Measurements from ENCODE around the gene TMEM255B.

TMEM255B gene

DNA sequence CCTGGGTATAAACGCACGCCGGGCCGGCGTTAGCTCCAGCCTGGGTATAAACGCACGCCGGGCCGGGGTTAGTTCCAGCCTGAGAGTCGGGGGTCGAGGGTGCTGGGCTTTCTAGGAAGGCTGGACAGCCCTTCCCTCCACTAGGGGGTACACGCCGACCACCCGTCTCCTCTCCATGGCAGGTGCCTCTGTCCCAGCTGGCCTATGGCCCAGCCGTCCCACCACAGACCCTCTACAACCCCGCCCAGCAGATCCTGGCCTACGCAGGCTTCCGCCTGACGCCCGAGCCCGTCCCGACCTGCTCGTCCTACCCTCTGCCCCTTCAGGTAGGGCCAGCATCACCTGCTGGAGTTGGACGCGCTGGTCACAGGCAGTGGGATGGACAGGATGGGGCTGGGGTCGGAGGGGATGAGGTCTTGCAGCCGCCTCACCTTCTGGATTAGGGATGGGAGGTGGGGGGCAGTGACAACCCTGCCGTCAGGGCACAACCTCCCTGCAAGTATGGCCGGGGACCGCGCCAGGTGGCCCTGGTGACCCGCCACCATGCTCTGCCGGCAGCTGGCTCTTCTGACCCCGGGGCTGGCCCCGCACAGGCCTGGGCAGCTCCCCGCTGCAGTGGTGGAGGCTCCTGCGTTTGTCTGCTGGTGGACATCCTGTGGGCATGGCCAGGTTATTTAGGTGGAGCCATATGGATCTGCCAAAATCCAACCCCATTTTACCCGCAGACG is 45.8 kb downstream of the TMEM255B start:
- ATAC-seq (no peak), DNase-seq (no peak)
- Mint-ChIP-seq H3K4me1 (peaks cover 11% of the 10 kb centered on the region), H3K4me3 (no peak overlapping the region), H3K27ac (no peak overlapping the region), H3K27me3 (no peaks in the 10 kb centered on the region), H3K9me3 (peaks cover 4 to 15% of the 10 kb centered on the region in 2 donors)

DNA sequence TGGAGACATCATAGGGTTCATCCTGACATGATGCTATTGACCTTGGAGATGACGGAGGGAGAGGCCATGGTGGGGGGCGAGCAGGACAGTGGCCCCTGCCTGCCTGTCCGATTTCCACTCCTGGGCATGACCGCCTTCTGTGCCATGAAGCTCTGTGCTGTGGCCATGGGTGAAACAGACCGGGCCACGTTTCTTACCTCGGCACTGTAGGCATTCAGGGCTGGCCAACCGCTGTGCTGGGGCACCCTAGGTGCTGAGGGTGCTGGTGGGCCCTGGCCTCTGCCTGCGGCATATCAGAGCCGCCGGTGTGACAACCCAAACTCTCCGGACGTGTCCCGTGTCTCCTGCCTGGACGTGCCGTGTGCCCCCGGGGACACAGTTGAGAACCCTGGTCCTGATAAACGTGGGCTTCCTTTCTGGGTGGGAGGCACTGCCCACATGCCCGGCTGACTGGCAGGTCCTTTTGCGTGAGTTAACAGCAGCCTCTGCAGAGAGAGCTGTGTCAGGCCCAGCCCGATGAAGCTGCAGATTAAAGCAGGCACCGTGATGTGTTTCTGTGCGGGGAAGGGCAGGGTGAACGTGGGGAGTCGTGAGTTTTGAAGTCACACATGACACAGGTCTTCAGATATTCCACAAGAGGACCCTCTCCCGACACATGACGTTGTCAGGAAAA is 46.5 kb downstream of the TMEM255B start:
- H3K9me3 Mint-ChIP-seq: peaks cover 4 to 21% of the 10 kb centered on the region in 2 donors

DNA sequence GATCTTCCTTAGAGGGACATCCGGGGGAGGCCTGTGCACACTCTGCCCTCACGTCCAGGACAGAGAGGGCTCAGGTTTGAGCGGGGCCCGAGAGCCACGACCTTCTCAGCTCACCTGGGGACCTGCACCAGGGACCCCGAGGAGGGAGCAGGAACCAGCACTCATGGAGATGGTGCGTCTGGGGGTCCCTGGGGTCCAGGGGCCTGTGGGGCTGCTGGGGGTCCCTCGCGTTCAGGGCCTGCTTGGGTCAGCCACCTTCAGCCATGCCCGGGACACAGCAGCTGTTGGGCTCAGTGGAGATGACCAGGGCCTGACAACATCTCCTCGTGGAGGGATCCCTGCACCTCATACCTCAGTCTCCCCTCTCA is 47.1 kb downstream of the TMEM255B start:
- no peak for DNase-seq
- H3K4me1 Mint-ChIP-seq: peaks cover 11% of the 10 kb centered on the region
- H3K27ac Mint-ChIP-seq: no peak overlapping the region
- ATAC-seq: no peak
- H3K4me3 Mint-ChIP-seq: no peak overlapping the region
- no peaks in the 10 kb centered on the region for H3K27me3 Mint-ChIP-seq
- peaks cover 4 to 22% of the 10 kb centered on the region in 2 donors for H3K9me3 Mint-ChIP-seq

More for the DNA sequence above, 46.5 kb downstream of the TMEM255B start:
- Mint-ChIP-seq H3K27ac (no peak overlapping the region), H3K27me3 (no peaks in the 10 kb centered on the region), H3K4me3 (no peak overlapping the region), H3K4me1 (peaks cover 11% of the 10 kb centered on the region)
- no peak for DNase-seq
- ATAC-seq: no peak

DNA sequence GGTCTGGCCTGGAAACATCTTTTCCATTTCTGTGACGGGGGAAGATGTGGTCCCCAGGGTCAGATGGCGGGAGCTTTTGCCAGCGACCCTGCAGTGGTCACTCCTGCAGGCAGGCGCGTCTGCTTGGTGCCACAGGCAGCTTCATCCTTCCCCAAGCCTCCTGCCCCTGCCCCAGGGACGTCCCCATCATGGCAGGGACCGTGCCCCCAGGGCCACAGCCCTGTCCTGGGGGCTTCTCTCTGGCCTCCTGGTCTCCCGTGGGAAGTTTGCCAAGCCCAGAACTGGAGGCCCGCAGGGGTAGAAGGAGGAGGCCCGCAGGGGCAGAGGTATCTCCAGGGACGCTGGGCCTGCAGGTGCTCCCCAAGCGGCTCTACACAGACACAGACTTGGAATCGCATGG is 47.5 kb downstream of the TMEM255B start:
- DNase-seq: no peak
- peaks cover 4 to 22% of the 10 kb centered on the region in 2 donors for H3K9me3 Mint-ChIP-seq
- H3K27me3 Mint-ChIP-seq: no peaks in the 10 kb centered on the region
- H3K4me1 Mint-ChIP-seq: peaks cover 11% of the 10 kb centered on the region
- no peak for ATAC-seq
- no peak overlapping the region for H3K4me3 Mint-ChIP-seq
- no peak overlapping the region for H3K27ac Mint-ChIP-seq

DNA sequence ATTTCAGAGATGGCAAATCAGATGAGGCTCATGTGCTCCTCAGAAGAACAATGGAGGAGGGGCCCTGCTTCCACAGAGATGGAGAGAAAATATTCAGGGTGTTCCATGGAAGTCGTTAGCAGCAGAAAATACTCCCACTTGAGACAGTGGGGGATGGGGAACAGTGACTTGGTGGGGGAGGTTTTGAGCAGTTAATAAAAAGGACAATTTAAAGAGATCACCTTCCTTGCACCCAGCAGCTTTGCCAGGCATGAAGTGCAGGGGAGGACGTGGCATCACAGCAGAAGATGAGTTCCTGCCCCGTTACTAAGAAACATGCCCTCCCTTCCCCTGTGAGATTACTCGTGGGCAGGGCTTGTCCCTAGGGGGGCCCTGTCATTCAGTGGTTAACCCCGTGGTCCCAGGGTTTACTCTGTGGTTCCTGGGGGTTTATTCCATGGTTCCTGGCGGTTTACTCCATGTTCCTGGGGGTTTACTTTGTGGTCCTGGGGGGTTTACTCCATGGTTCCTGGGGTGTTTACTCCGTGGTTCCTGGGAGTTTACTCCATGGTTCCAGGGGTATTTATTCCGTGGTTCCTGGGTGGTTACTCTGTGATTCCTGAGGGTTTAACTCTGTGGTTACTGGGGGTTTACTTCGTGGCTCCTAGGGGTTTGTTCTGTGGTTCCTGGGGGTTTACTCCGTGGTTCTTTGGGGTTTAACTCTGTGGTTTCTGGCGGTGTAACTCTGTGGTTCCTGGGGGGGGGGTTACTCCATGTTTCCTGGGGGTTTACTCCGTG is 49.2 kb downstream of the TMEM255B start:
- no peak overlapping the region for H3K4me3 Mint-ChIP-seq

DNA sequence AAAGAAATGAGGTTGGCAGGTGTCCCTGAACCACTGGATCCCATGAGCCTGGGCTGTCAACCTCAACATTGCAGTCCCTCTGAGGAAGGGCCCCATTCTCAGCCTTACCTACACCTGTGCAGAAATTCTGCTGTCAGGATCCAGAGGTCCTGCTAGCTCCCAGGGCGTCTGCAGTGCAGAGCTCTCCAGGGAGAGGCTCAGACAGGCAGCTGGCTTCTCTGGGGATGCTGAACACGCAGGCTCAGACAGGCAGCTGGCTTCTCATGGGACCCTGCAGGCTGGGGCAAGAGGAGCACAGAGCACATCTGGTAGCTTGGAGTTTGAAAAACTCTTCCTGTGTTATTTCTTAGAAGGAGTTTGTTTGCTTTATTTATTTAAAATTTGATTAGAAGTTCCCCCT is 50.9 kb downstream of the TMEM255B start:
- H3K4me3 Mint-ChIP-seq: no peak overlapping the region
- peaks cover 4 to 22% of the 10 kb centered on the region in 2 donors for H3K9me3 Mint-ChIP-seq
- no peak for ATAC-seq

More for the DNA sequence above, 49.2 kb downstream of the TMEM255B start:
- Mint-ChIP-seq H3K27me3 (no peaks in the 10 kb centered on the region), H3K9me3 (peaks cover 4 to 22% of the 10 kb centered on the region in 2 donors), H3K27ac (peak overlapping the region; percentile 21 to 54), H3K4me1 (peaks cover 11% of the 10 kb centered on the region)
- ATAC-seq (no peak), DNase-seq (peak in 1 of 2 donors; percentile 42)

DNA sequence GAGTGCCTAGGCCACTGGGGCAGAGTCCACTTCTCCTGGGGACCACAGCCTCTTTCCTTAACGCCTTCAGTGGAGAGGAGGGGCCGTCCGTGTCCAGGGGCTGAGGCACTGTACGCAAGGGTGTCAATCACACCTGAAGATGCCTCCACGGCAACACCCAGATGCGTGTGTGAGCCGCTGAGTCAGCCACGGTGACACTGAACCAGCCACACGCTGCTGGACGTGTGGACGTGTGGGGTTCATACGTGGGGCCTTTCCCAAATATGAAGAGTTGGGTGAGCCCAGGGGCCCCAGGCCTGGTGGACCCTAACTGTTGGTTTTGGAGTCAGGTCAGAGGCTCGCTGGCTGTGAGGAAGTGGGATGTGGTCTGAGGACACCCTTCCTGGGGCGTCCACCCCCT is 51.6 kb downstream of the TMEM255B start:
- H3K27ac Mint-ChIP-seq: no peak overlapping the region
- H3K27me3 Mint-ChIP-seq: peaks cover under 1% of the 10 kb centered on the region
- ATAC-seq: no peak
- no peak for DNase-seq
- no peak overlapping the region for H3K4me3 Mint-ChIP-seq
- H3K4me1 Mint-ChIP-seq: peaks cover 20% of the 10 kb centered on the region
- H3K9me3 Mint-ChIP-seq: peaks cover 4 to 22% of the 10 kb centered on the region in 2 donors

More for the DNA sequence above, 50.9 kb downstream of the TMEM255B start:
- Mint-ChIP-seq H3K27ac (no peak overlapping the region), H3K27me3 (no peaks in the 10 kb centered on the region), H3K4me1 (peaks cover 13% of the 10 kb centered on the region)
- no peak for DNase-seq

DNA sequence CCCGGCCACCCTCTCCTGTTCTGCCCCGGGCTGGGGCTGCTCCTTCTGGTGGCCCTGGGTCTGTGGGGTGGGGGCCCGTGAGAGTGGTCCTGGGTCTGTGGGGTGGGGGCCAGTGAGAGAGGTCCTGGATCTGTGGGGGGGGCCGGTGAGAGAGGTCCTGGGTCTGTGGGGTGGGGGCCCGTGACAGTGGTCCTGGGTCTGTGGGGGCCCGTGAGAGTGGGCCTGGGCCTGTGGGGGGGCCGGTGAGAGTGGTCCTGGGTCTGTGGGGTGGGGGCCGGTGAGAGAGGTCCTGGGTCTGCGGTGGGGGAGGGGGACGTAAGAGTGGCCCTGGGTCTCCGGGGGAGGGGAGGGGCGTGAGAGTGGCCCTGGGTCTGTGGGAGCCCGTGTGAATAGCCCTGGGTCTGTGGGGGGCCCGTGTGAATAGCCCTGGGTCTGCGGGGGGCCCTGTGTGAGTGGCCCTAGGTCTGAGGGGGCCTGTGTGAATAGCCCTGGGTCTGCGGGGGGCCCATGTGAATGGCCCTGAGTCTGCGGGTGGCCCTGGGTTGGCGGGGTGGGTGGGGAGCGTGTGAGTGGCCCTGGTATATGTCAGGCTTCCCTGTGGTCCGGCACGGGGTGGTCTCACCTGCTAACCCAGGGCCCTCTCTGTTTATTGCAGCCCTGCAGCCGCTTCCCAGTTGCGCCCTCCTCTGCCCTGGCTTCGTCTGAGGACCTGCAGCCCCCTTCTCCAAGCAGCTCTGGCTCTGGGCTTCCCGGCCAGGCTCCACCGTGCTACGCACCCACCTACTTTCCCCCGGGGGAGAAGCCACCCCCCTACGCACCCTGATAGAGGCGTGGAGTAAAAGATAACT is 52.3 kb downstream of the TMEM255B start:
- ATAC-seq (peak; percentile 26), DNase-seq (no peak)
- Mint-ChIP-seq H3K27ac (no peak overlapping the region), H3K4me1 (peaks cover 27% of the 10 kb centered on the region), H3K4me3 (no peak overlapping the region), H3K27me3 (peaks cover 7% of the 10 kb centered on the region), H3K9me3 (peaks cover 4 to 22% of the 10 kb centered on the region in 2 donors)

DNA sequence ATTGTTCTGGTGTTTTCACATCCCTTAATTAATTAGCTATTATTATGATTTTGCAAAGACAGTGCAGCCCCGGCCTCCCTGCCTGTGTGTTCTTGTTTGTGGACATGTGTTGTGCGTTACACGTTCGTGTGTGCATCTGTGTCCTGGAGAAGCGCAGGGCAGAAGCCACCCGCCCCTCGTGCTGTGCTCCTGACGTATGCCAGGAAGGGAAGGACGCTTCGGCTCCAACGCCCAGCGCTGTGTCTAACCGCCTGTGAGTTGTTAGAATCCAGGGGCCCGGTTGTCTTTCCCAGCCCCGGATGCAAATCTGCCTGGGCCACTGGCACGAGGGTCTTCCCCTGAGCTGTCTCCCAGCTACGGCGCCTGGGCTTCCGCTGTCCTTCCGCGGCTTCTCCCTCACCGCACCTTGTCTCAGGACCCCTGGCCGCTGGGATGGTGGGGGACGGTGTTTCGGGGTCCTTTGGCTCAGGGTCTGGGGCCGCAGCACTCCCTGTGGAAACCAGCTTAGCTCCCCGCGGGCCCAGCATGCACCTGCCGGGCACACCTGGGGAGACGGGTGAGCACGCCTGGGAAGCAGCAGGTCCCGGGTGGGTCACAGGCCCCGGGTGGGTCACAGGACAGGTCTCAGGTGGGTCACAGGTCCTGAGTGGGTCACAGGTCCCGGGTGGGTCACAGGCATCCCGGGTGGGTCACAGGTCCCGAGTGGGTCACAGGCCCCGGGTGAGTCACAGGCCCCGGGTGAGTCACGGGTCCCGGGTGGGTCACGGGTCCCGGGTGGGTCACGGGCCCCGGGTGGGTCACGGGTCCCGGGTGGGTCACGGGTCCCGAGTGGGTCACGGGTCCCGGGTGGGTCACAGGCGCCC is 53.4 kb downstream of the TMEM255B start:
- peak; percentile 13 for ATAC-seq
- Mint-ChIP-seq H3K4me3 (no peak overlapping the region), H3K4me1 (peaks cover 38% of the 10 kb centered on the region), H3K27ac (no peak overlapping the region), H3K27me3 (peaks cover 9% of the 10 kb centered on the region), H3K9me3 (peaks cover 4 to 22% of the 10 kb centered on the region in 2 donors)
- no peak for DNase-seq

DNA sequence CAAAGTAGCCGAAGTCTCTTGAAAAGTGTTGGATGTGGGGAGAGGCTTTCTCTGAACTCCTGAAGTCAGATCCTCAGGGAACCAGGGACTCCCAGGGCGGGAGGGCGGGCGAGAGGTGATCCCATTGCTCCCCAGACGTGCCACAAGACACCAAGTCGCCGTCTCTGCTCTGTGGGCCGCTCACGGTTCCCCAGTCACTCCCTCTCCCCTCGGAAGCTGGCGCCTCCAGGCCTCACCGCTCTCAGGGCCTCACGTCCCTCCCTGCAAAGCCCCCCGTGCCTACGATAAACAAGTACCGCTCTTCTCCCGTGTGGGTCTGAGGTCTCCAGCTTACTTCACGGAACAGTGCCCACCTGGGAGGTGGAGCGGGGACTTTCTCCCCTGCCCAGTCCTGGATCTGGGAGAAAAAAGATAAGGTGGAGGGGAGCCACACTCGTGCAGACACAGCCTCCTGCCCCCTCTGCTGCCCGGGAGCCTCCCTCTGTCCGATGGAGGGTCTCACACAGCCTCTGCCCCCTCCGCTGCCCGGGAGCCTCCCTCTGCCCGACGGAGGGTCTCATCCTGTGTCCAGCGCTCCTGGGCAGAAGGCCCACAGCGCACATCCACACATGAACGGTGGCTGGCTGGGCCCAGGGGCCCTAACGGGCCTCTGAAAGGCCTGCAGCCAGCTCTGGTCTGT is 54.2 kb downstream of the TMEM255B start:
- Mint-ChIP-seq H3K4me3 (no peak overlapping the region), H3K27me3 (peaks cover 9% of the 10 kb centered on the region), H3K9me3 (peaks cover 0 to 15% of the 10 kb centered on the region in 2 donors), H3K27ac (no peak overlapping the region), H3K4me1 (peaks cover 37% of the 10 kb centered on the region)
- DNase-seq: no peak
- no peak for ATAC-seq

DNA sequence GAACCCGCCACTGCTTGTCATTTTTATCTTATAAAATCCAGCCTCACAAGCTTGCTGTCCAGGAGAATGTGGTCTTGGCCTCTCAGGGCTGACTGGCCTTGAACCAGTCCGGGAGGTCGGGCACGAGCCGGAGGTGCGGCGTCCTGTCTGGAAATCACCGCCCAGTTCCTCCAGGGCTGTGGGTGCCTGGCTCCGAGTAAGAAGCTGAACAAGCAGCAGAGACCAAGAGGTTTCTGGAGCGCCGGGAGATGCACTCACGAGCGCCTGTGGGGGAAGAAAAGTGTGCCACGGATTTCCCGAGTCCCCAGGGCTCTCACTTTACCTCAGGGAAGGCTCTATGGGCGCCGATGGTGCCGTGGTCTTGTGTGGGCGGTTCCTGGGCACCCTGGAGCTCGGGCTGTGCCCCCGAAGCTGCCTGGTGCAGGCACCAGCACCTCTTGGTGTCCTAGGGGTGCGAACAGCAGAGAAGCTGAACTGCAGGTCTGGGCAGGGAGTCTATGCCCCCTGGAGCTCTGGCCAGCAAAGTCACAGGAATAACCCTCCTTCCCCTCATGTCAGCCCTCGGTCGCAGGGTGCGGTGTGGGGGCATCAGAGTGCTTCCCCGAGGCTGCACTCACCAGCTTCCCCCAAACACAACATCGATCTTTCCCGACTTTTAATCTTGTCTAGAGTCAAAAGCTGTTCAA is 54.9 kb downstream of the TMEM255B start:
- DNase-seq: no peak
- H3K27me3 Mint-ChIP-seq: peaks cover 9% of the 10 kb centered on the region
- H3K9me3 Mint-ChIP-seq: peaks cover 0 to 8% of the 10 kb centered on the region in 2 donors
- peaks cover 31% of the 10 kb centered on the region for H3K4me1 Mint-ChIP-seq
- no peak overlapping the region for H3K27ac Mint-ChIP-seq
- no peak overlapping the region for H3K4me3 Mint-ChIP-seq
- ATAC-seq: no peak

DNA sequence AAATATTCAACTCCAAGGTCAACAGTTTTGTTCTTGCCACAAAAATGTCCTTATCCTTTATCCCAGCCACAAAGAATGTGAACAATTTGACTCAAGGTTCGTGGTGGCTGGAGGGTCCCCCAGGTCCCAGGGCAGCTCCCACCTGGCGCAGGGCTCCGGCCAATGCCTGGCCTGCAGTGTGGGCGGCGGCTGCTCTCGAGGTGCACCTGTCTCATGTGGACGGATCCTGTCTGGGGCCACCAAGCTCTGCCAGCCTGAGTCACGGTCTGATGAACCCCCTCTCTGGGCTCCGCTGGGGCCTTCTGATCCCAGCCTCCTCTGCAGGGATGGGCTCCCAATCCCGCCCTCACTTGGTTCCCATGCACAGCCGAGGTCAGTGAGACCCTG is 55.4 kb downstream of the TMEM255B start:
- peaks cover 31% of the 10 kb centered on the region for H3K4me1 Mint-ChIP-seq
- no peak overlapping the region for H3K4me3 Mint-ChIP-seq
- ATAC-seq: no peak
- peaks cover 9% of the 10 kb centered on the region for H3K27me3 Mint-ChIP-seq
- no peak overlapping the region for H3K27ac Mint-ChIP-seq
- H3K9me3 Mint-ChIP-seq: peaks cover 0 to 6% of the 10 kb centered on the region in 2 donors
- no peak for DNase-seq
